ENCODE results near the gene TAS2R40.

DNA sequence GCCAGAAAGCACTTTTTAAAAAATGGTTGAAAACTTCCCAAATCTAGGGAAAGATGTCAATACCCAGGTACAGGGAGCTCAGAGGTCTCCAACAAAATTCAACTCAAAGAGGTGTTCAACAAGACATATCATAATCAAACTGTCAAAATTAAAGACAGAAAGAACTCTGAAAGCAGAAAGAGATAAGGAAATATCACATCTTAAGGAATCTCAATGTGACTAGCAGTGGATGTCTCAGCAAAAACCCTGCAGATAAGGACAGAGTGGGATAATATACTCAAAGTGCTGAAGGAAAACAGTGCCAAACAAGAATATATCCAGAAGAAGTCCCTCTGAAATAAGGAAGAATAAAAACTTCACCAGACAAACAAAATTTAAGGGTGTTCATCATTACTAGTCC, 28.4 kb downstream of the TAS2R40 start:
- TF ChIP-seq POLR2AphosphoS5 (IDR thresholded peaks at IDR 0.05) (no peak), POLR2A (IDR thresholded peaks at IDR 0.05) (no peak)
- TF ChIP-seq, protein P1, sequence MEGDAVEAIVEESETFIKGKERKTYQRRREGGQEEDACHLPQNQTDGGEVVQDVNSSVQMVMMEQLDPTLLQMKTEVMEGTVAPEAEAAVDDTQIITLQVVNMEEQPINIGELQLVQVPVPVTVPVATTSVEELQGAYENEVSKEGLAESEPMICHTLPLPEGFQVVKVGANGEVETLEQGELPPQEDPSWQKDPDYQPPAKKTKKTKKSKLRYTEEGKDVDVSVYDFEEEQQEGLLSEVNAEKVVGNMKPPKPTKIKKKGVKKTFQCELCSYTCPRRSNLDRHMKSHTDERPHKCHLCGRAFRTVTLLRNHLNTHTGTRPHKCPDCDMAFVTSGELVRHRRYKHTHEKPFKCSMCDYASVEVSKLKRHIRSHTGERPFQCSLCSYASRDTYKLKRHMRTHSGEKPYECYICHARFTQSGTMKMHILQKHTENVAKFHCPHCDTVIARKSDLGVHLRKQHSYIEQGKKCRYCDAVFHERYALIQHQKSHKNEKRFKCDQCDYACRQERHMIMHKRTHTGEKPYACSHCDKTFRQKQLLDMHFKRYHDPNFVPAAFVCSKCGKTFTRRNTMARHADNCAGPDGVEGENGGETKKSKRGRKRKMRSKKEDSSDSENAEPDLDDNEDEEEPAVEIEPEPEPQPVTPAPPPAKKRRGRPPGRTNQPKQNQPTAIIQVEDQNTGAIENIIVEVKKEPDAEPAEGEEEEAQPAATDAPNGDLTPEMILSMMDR (IDR thresholded peaks at IDR 0.05) = no peak
